H9 (cell line): Measurements from ENCODE around the gene TMEM200A. TPM values are rescaled to one million over a fixed set of nuclear protein-coding genes. Genes with fewer than 3 reads are reported as not detected.

ENCODE experiments used
- DNase-seq: peaks from one replicate; pipeline ENCODE4 v3.0.0-alpha.2; 2017
- H2AFZ ChIP-seq: one replicate; pipeline ENCODE4 v1.6.1; 2013; ENCODE audit warnings: mild to moderate bottlenecking, low read length, control low read depth, moderate library complexity
- H2AK5ac ChIP-seq: 2 replicates; pipeline ENCODE4 v1.6.1; 2013; ENCODE audit warnings: low read length, control low read depth, mixed read lengths; ENCODE audit not compliant: insufficient read length
- H2BK120ac ChIP-seq: one replicate; pipeline ENCODE4 v1.6.1; 2013; ENCODE audit warnings: low read depth, mild to moderate bottlenecking, low read length, control low read depth, inconsistent platforms; ENCODE audit not compliant: poor library complexity, severe bottlenecking
- H2BK12ac ChIP-seq: 2 replicates; pipeline ENCODE4 v1.6.1; 2013; ENCODE audit warnings: low read length, control low read depth, mixed read lengths, low read depth; ENCODE audit not compliant: insufficient read length
- H2BK15ac ChIP-seq: 2 replicates; pipeline ENCODE4 v1.6.1; 2013; ENCODE audit warnings: low read depth, low read length, control low read depth
- H2BK20ac ChIP-seq: one replicate; pipeline ENCODE4 v1.6.1; 2013; ENCODE audit warnings: low read depth, mild to moderate bottlenecking, low read length, control low read depth, inconsistent platforms; ENCODE audit not compliant: poor library complexity, severe bottlenecking
- H2BK5ac ChIP-seq: 2 replicates; pipeline ENCODE4 v1.6.1; 2013; ENCODE audit warnings: low read length, control low read depth, mixed read lengths; ENCODE audit not compliant: insufficient read length
- H3K14ac ChIP-seq: 2 replicates; pipeline ENCODE4 v1.6.1; 2013; ENCODE audit warnings: low read length, control low read depth; ENCODE audit not compliant: insufficient read depth
- H3K18ac ChIP-seq: 2 replicates; pipeline ENCODE4 v1.6.1; 2013; ENCODE audit warnings: low read depth, mild to moderate bottlenecking, mixed read lengths, low read length, control low read depth; ENCODE audit not compliant: insufficient read length
- H3K23ac ChIP-seq: 2 replicates; pipeline ENCODE4 v1.6.1; 2013; ENCODE audit warnings: low read length, control low read depth, mixed read lengths, low read depth; ENCODE audit not compliant: insufficient read length
- H3K23me2 ChIP-seq: 2 replicates; pipeline ENCODE4 v1.6.1; 2013; ENCODE audit warnings: low read depth, mild to moderate bottlenecking, mixed read lengths, low read length, control low read depth; ENCODE audit not compliant: insufficient read length, poor library complexity, severe bottlenecking
- H3K27ac ChIP-seq: 2 replicates; pipeline ENCODE4 v1.5.1; 2013; ENCODE audit warnings: low read length, control low read depth, mixed read lengths, low read depth; ENCODE audit not compliant: insufficient read length
- H3K27me3 ChIP-seq: 2 replicates; pipeline ENCODE4 v1.6.1; 2013; ENCODE audit warnings: low read length, control low read depth, inconsistent platforms; ENCODE audit not compliant: insufficient read depth
- H3K4ac ChIP-seq: 2 replicates; pipeline ENCODE4 v1.6.1; 2013; ENCODE audit warnings: low read depth, mild to moderate bottlenecking, control low read depth, inconsistent platforms, low read length, moderate library complexity
- H3K4me1 ChIP-seq: 2 replicates; pipeline ENCODE4 v1.6.1; 2013; ENCODE audit warnings: low read length, control low read depth, inconsistent platforms; ENCODE audit not compliant: insufficient read depth
- H3K4me2 ChIP-seq: 2 replicates; pipeline ENCODE4 v1.6.1; 2013; ENCODE audit warnings: low read length, control low read depth, mixed read lengths; ENCODE audit not compliant: insufficient read length, insufficient read depth
- H3K56ac ChIP-seq: 2 replicates; pipeline ENCODE4 v1.6.1; 2013; ENCODE audit warnings: low read depth, mild to moderate bottlenecking, mixed read lengths, low read length, control low read depth; ENCODE audit not compliant: insufficient read length
- H3K79me1 ChIP-seq: 2 replicates; pipeline ENCODE4 v1.6.1; 2013; ENCODE audit warnings: low read depth, mild to moderate bottlenecking, moderate library complexity, low read length, control low read depth, inconsistent platforms; ENCODE audit not compliant: insufficient read depth, poor library complexity, severe bottlenecking
- H3K79me2 ChIP-seq: 2 replicates; pipeline ENCODE4 v1.6.1; 2013; ENCODE audit warnings: low read length, control low read depth, inconsistent platforms; ENCODE audit not compliant: insufficient read depth
- H3K9ac ChIP-seq: 2 replicates; pipeline ENCODE4 v1.6.1; 2013; ENCODE audit warnings: low read length, control low read depth, mixed read lengths; ENCODE audit not compliant: insufficient read length; ENCODE audit errors: extremely low read depth
- H3K9me3 ChIP-seq: one replicate; pipeline ENCODE4 v1.6.1; 2013; ENCODE audit warnings: low read depth, low read length, inconsistent platforms; ENCODE audit not compliant: control insufficient read depth
- H3T11ph ChIP-seq: one replicate; pipeline ENCODE4 v1.6.1; 2013; ENCODE audit warnings: mild to moderate bottlenecking, low read length, control low read depth, inconsistent platforms
- H4K20me1 ChIP-seq: one replicate; pipeline ENCODE4 v1.6.1; 2013; ENCODE audit not compliant: control insufficient read depth, insufficient read length, insufficient read depth
- H4K5ac ChIP-seq: 2 replicates; pipeline ENCODE4 v1.6.1; 2013; ENCODE audit warnings: low read depth, mild to moderate bottlenecking, mixed read lengths, low read length, control low read depth; ENCODE audit not compliant: insufficient read length
- H4K8ac ChIP-seq: replicated peaks from 2 replicates; pipeline ENCODE4 v1.6.1; 2013; ENCODE audit warnings: low read length, control low read depth, mixed read lengths, low read depth; ENCODE audit not compliant: insufficient read length
- H4K91ac ChIP-seq: 2 replicates; pipeline ENCODE4 v1.6.1; 2013; ENCODE audit warnings: low read depth, mild to moderate bottlenecking, moderate library complexity, mixed read lengths, low read length, control low read depth; ENCODE audit not compliant: insufficient read length
- H3K27ac Mint-ChIP-seq, 3 experiments: 2 replicates in 2 of 3; 3 replicates in 1 of 3; pipeline ENCODE4 v1.8.0; 2020 to 2021; ENCODE audit warnings: mixed read lengths in 3 of 3, mild to moderate bottlenecking in 1 of 3, moderate library complexity in 1 of 3
- H3K27me3 Mint-ChIP-seq: 2 replicates; pipeline ENCODE4 v1.8.0; 2021; ENCODE audit warnings: low read depth, mild to moderate bottlenecking, moderate library complexity, mixed read lengths
- H3K36me3 Mint-ChIP-seq, 3 experiments: 2 replicates in 2 of 3; 3 replicates in 1 of 3; pipeline ENCODE4 v1.8.0; 2020 to 2021; ENCODE audit warnings: low read depth in 3 of 3, mixed read lengths in 3 of 3; ENCODE audit not compliant: insufficient read depth in 1 of 3
- H3K4me1 Mint-ChIP-seq, 2 experiments: 2 replicates each; pipeline ENCODE4 v1.8.0; 2020; ENCODE audit warnings: mixed read lengths in 2 of 2
- H3K4me3 Mint-ChIP-seq, 2 experiments: 2 replicates in 1 of 2; 3 replicates in 1 of 2; pipeline ENCODE4 v1.8.0; 2020 to 2021; ENCODE audit warnings: mild to moderate bottlenecking in 2 of 2, mixed read lengths in 2 of 2, moderate library complexity in 1 of 2
- H3K9me3 Mint-ChIP-seq, 2 experiments: 2 replicates in 1 of 2; 3 replicates in 1 of 2; pipeline ENCODE4 v1.8.0; 2020; ENCODE audit warnings: mild to moderate bottlenecking in 2 of 2, mixed read lengths in 2 of 2, moderate library complexity in 1 of 2
- WGBS: extraction: QIAGEN DNeasy Blood & Tissue Kit; methylation state at CpG from one replicate; pipeline ENCODE4 v1.1.7; 2013; ENCODE audit warnings: missing lambda C conversion rate, low lambda C conversion rate, mixed read lengths; ENCODE audit not compliant: insufficient read length; ENCODE audit errors: extremely low coverage; 5-methylcytosine and 5-hydroxymethylcytosine counted together
- total RNA-seq: library from RNA; stranded (reverse); gene quantifications from 2 replicates; pipeline ENCODE4 v1.2.1, GENCODE V29; 2021
- TF ChIP-seq, protein P1 (sequence below): fragments of 200-600 bp; sonication (generic); conservative IDR thresholded peaks from 3 replicates; pipeline ENCODE4 v1.8.0; 2021; ENCODE audit warnings: antibody characterized with exemption, mild to moderate bottlenecking

Gene TMEM200A
- total RNA-seq, 1 experiment from 2014 or later, result 6.1 TPM

- Histone ChIP-seq H3K27me3 (no peaks in the 10 kb centered on the region), H3K18ac (no peak overlapping the region), H4K91ac (no peak overlapping the region), H3K79me2 (no peaks in the 10 kb centered on the region), H3T11ph (no peak overlapping the region), H2BK15ac (no peak overlapping the region), H3K27ac (no peak overlapping the region), H2AFZ (no peak overlapping the region), H3K23me2 (no peaks in the 10 kb centered on the region), H2BK12ac (no peak overlapping the region), H3K23ac (no peak overlapping the region), H3K4ac (no peak overlapping the region), H3K4me1 (peaks cover 4% of the 10 kb centered on the region; the same call in 1 of the 2 replicates), H3K56ac (no peak overlapping the region), H3K9me3 (no peaks in the 10 kb centered on the region), H4K8ac (no peak overlapping the region), H3K9ac (no peak overlapping the region), H2BK20ac (no peak overlapping the region), H3K14ac (no peak overlapping the region), H2BK5ac (no peak overlapping the region), H2BK120ac (no peak overlapping the region), H4K5ac (no peak overlapping the region), H4K20me1 (no peaks in the 10 kb centered on the region), H2AK5ac (no peak overlapping the region), H3K4me2 (no peak overlapping the region), H3K79me1 (no peaks in the 10 kb centered on the region)
- peaks cover 8 to 9% of the 10 kb centered on the region in 2 experiments; a peak in 3 of 4 replicates for H3K4me1 Mint-ChIP-seq
- TF ChIP-seq, protein P1, sequence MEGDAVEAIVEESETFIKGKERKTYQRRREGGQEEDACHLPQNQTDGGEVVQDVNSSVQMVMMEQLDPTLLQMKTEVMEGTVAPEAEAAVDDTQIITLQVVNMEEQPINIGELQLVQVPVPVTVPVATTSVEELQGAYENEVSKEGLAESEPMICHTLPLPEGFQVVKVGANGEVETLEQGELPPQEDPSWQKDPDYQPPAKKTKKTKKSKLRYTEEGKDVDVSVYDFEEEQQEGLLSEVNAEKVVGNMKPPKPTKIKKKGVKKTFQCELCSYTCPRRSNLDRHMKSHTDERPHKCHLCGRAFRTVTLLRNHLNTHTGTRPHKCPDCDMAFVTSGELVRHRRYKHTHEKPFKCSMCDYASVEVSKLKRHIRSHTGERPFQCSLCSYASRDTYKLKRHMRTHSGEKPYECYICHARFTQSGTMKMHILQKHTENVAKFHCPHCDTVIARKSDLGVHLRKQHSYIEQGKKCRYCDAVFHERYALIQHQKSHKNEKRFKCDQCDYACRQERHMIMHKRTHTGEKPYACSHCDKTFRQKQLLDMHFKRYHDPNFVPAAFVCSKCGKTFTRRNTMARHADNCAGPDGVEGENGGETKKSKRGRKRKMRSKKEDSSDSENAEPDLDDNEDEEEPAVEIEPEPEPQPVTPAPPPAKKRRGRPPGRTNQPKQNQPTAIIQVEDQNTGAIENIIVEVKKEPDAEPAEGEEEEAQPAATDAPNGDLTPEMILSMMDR, result no peak
- peak overlapping the region in 1 of 3 experiments; percentile 46; a peak in 1 of 7 replicates for H3K27ac Mint-ChIP-seq
- no peaks in the 10 kb centered on the region for H3K27me3 Mint-ChIP-seq
- no CpG with 5 or more reads among the region's 5 CpGs for WGBS
- no peaks in the 10 kb centered on the region; a peak in 1 of 5 replicates for H3K9me3 Mint-ChIP-seq
- no peaks in the 10 kb centered on the region; a peak in 1 of 7 replicates for H3K36me3 Mint-ChIP-seq
- H3K4me3 Mint-ChIP-seq, result no peak overlapping the region
- no peak for DNase-seq
Measured at GRCh38 chr6:130394246-130394645, 28.4 kb downstream of the TMEM200A start.
